DMS53 treated with DMSO at 0.1 percent for 48 hours (cell line): ENCODE data around the gene ZNF644.
A peak's percentile ranks its signal among the peaks of the same experiment; 100 is the strongest.
"Not testable (repeated sequence)": the region's sequence is repeated elsewhere in the genome, so short reads cannot be mapped to it uniquely, and the experiment has no call there.

Source experiments
- DNase-seq: peaks from one replicate; lab custom pipeline; 2025; ENCODE audit not compliant: unreplicated experiment; lab: John Stamatoyannopoulos, UW

Gene ZNF644

DNA sequence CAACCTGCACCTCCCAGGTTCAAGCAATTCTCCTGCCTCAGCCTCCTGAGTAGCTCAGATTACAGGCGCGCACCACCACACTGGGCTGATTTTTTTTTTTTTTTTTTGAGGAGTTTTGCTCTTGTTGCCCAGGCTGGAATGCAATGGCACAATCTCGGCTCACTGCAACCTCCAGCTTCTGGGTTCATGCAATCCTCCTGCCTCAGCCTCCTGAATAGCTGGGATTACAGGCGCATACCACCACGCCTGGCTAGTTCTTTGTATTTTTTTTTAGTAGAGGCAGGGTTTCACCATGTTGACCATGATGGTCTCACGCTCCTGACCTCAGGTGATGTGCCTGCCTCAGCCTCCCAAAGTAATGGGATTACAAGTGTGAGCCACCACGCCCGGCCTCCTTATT is 93.6 kb downstream of the ZNF644 start:
- not testable (repeated sequence) for DNase-seq

DNA sequence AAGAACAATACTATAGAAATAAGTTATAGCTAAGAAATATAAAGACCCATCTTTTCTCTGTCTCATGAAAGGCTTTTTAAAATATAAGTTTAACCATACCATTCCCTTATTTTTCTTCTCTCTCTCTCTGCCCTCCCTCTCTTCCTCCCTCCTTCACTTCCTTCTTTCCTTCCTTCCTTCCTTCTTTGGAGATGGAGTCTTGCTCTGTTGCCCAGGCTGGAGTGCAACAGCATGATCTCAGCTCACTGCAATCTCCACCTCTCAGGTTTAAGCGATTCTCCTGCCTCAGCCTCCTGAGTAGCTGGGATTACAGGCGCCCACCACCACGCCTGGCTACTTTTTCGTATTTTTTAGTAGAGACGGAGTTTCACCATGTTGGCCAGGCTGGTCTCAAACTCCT is 94.2 kb downstream of the ZNF644 start:
- DNase-seq = not testable (repeated sequence)

DNA sequence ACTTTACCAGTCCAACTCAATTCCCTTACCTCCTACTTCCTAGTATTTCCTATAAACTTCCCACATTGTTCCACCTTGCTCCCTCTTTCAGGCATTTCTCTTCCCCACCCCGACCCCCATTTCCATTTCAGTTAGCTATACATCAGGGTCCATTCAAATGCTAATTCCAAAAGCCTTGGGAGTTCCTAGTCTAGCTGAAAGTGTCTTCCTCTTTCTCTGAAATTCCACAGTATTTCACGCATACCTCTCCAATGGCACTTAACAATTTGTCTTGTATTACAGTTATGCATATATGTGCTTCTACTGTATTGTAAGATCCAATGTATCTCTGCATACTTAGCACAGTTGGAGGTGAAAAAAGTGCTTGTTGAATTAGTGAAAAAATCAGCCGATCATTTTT is 94.9 kb downstream of the ZNF644 start:
- no peak for DNase-seq

DNA sequence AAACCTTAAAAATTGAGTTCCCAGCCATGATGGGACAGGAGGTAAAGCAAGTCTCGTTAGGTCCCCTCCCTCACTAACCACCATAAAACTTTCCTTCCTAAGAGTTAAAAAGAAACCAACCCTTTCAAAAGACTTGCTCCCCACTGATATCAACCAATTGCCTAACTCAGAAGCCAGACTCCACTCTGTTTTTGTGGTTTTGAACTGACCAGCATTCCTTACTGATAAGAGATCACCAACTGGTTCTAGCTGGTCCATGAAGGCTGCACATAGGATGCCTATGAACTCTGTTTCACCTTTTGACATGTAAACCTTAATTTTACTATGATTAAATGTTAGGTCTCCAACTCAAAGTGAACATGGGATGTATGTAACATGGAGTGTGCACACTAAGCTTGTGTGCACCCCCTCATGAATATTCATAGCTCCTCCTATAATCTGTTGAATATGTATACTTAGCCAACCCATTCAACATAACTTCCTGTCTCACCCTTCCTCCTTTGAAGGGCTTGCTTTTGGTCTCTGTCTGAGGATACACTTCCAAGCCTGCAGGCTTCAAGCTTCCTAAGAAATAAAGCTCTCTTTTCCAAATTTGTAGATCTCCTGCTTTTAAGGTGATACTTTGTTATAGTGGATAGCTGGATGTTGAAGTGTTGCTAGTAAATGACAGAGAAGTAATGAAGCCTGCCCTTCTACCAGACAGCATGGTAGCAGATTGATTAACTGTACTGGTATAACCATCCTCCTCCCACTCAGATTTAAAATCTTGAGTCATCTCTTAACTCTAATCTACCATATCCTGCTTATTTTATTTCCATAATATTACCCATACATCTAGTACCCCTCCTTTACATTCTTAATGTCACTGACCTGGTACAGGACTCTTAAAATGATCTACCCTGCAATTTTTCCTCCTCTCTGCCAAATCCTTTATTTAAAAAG is 95.6 kb downstream of the ZNF644 start:
- no peak for DNase-seq

DNA sequence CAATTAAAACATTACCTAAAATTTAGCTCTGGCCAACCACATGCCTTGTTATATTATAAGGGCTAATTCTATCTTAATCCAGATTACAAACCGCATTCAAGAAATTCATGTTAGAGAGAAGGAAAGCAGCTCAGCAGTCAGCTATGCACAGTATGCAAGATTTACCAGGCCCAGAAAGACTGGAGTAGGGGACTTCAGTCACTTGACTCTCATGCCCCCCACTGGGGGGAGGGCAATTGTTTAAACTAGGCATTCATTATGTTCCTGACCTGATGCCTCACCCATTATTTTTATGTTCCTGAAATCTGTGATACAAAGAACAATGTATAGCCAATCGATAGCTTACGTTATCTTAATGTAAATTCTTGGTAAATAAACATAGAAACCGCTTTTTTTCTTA is 96.9 kb downstream of the ZNF644 start:
- no peak for DNase-seq

DNA sequence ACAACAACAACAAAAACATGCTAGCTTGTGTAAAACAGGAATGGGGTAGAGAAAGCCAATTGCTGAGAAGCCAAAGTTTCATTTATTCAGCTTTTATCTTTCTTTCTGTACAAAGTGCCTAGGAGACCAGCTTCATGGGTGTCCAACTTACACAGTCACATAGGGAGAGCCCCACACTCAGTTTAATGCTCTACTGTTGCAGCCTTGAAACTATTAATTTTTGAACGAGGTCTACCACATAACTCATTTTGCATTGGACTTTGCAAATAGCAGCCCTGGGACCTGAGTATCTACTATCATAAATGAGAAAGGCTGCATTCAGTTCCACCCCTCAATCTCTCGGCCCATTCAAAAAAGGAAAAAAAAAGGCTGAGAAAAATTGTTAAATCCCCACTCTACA is 98.8 kb downstream of the ZNF644 start:
- DNase-seq = no peak

DNA sequence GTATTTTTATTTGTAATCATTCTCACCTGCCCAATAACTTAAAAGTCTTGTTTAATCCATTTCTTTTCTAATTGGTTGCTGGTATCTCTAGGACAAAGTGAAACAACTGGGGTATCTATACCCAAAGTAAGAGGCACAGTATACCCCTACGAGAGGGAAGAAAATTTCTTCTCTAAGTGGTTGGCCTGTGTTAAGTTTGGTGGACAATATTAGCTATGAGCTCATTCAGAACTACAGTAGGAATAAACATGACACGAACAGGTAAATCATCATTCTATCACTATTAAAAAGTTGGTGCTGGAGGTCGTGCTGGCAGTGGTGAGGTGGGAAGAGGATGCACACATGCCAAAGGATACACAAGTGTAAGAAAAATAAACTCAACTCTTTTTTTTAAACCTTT is 99.6 kb downstream of the ZNF644 start:
- DNase-seq = no peak

DNA sequence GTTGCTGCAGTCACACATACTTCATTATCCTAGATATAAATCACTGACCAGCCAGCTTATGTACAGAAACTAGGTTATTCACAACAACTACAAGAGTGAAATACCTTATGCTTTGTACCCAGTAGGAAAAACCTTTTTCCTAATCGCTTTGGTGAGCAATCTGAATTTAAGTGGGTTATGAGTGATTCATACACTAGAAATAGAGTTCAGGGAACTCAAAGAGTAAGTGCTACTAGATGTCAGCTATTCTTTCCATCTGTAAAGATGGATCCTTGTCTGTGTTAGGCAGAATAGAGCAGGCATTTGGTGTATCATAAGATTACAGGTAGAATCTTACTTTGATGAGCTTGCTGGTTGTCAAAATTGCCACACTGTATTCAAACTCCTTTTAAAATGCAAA is 101.9 kb downstream of the ZNF644 start:
- no peak for DNase-seq

DNA sequence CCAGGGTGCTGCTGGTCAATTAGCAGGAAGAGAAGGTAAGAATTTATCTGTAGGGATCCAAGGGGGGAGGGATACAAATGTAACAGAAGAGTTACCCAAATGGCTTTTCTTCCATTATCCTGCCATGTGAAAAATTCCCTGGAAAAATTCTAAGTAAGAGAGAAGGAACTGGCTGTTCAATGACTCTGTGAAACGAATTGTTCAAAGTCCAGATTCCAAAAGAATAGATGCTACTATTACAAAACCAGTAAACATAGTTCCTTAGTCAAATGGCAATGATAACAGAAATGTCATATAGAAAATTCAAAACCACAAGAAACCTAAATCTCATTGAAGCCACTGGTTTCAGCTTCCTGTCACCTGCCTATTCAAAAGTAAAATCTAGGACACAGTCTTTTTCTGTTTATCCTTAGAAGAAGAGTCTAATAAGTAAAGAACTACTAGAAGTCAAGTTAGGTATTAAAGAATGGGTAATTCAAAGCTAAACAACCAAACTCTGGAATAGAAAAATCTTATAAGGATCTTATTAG is 102.6 kb downstream of the ZNF644 start:
- DNase-seq = no peak

DNA sequence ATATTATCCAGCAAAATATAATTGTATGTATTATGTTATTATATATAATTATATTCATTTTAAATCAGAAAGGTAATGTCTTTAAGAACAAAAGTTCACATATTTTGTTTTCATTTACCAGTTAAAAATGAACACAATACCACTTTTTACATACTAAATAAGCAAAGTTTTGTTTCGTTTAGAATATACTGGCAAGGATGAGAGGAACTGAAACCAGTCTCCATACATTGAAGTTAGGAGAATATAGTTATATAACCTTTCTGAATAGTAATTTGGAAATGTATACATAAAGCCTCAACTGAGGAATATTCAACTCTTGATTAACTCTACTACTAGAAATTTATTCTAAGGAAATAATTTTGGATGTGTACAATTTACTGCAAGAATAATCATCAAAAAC is 110.5 kb downstream of the ZNF644 start:
- DNase-seq = no peak

DNA sequence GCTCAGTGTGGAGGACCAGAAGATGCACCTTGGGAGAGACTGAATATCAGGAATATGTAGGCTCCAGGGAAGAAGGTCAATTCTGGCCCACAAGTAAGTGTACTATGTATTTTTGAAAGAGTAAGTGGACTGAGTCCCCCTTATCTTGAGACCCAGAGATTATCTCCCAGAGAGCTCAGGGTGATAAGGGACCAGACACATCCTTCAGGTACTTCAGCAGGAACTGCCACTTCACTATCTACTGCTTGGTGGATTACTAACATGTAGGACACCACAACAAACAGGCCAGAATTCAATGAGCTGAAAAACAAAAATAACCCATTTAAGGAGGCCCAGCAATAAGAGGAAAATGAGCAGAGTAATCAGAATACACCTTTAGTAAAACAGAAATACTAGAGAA is 119.2 kb downstream of the ZNF644 start:
- no peak for DNase-seq

DNA sequence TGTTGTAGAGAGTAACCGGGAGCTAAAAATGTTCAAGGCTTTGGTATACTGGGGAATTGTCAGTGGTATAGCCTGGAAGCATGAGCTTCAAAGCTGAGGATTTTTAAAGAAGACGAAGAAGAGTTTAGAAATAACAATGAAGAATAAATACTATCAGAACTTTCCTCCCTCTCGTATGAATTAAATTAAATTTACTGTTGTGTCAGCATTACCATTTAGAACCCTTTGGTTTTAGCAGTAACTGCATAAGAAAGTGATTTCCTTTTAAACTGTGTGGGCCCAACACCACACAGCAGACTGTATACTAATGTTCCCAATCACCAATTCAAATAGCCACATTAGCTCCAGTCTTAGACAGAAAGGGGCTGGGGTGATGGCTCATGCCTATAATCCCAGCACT is 122.6 kb downstream of the ZNF644 start:
- DNase-seq = no peak

DNA sequence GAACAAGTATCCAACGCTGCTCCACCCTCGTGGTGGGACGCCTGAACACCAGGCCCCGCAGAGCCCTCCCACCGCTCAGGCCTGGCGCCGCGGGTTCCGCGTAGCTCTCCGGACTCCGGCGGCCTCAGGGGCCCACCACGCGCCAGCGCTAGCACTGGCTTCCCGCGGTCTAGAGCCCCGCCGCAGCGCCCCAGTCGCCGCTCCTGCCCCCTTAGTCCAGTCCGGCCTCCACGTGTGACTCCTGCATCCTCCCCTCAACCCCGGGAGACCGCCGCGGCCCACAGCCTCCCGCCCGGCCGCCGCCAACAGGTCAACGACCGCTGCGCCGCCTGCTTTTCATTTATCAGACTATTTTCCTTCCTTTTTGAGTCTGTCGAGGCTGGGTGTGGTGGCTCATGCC is 128.2 kb downstream of the ZNF644 start:
- not testable (repeated sequence) for DNase-seq

DNA sequence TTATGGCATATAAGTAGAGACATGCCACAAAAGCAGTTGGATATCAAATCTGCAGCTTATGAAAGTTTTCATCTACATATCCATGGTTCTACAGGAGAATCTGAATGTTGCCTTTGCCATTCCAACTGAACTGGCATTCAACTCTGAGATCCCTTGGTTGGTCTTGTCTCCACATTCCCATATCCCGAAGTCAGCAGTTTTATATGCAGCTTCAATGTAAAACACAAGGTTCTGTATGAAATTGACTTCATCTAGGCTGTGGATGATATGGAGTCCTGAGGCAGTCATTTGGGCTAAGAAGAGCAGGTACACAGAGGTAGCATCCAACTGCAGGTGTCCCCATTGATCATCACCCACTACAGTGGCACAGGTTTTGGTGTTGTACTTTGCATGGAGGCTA is 129.0 kb downstream of the ZNF644 start:
- not testable (repeated sequence) for DNase-seq

DNA sequence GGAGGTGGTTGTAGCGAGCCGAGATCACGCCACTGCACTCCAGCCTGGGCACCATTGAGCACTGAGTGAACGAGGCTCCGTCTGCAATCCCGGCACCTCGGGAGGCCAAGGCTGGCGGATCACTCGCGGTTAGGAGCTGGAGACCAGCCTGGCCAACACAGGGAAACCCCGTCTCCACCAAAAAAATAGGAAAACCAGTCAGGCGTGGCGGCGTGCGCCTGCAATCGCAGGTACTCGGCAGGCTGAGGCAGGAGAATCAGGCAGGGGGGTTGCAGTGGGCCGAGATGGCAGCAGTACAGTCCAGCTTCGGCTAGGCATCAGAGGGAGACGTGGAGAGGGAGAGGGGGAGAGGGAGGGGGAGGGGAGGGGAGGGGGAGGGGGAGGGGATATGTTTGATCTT is 129.6 kb downstream of the ZNF644 start:
- not testable (repeated sequence) for DNase-seq

DNA sequence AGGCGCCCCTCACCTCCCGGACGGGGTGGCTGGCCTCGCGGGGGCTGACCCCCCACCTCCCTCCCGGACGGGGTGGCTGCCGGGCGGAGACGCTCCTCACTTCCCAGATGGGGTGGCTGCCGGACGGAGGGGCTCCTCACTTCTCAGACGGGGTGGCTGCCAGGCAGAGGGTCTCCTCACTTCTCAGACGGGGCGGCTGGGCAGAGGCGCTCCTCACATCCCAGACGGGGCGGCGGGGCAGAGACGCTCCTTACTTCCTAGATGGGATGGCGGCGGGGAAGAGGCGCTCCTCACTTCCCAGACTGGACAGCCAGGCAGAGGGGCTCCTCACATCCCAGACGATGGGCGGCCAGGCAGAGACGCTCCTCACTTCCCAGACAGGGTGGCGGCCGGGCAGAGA is 130.1 kb downstream of the ZNF644 start:
- DNase-seq = not testable (repeated sequence)

DNA sequence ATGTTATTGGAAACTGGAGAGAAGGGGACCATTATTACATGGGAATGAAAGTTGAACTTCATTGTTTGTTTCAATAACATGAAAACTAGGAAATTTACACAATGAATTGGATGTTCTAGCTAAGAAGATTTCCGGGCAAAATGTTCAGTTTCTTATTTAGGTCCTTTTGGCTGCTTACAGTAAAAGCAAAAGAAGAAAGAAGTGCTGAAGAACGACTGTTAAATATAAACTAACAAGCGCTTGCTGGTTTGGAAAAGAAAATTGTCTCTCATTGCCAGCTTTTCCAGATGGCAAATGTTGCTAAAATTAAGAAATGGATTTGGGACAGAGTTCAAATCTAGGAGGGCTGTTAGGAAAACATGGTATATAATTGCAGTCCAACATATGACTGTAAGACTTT is 139.6 kb downstream of the ZNF644 start:
- no peak for DNase-seq

DNA sequence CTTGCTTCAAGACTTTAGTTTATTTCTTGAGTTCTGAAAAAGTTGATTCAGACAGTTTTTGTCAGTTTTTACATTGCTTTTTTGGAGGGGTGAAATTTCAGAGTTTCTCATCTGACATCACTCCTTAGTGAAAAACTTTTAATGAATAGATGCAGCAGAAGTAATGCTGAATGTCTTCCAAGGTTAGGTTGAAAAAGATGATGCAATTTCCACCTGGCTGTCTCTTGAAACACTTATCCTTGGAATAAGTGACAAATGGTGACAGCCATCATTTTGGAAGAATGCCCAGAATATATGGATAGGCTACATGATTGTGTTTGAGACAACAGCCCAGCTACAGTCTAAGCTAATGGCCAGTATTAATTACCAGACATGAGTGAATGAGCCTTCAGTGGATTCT is 140.8 kb downstream of the ZNF644 start:
- no peak for DNase-seq

DNA sequence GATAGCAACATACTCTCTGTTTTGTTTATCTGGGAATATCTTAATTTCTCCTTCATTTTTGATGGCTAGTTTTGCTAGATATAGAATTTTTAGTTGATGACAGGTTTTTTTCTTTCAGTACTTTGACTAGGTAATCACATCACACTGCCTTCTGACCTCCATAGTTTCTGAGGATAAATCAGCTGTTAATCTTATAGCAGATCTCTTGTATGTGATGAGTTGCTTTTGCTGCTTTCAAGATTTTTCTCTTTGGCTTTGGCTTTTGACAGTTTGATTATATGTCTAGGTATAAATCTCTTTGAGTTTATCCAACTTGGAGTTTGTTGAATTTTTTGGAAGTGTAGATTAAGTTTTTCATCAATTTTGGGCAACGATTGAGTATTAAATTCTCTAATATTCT is 142.6 kb downstream of the ZNF644 start:
- peak; percentile 35 for DNase-seq

DNA sequence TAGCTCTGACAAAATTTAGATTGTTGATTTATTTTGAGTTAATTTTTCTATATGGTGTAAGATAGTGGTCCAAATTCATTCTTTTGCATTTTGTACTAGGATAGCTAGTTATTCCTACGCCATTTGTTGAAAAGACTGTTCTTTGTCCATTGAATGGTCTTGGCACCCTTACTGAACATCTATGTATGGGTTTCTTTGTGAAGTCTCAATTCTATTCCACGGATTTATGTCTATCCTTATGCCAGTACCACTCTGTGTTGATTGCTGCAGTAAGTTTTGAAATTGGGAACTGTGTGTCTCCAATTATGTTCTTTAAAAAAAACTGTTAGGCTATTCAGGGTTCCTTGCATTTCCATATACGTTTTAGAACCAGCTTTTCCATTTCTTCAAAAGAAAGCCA is 145.7 kb downstream of the ZNF644 start:
- no peak for DNase-seq
